ENCODE measurements around the gene FBXL4.

Gene FBXL4

GRCh38 chr6:98932381-98932780 lies 15.4 kb downstream of the FBXL4 start:
- no peak overlapping the region for H3K23ac ChIP-seq (ENCODE audit: low read length in 2 of 2)
- H3K79me1 ChIP-seq (replicated peaks; ENCODE audit: low read length, poor library complexity, severe bottlenecking): peaks cover 13% of the 10 kb centered on the region
- no peak overlapping the region for H3K4ac ChIP-seq (ENCODE audit: low read depth in 1 of 2, low read length in 2 of 2)
- no peaks in the 10 kb centered on the region for H3K9me3 ChIP-seq (ENCODE audit: control insufficient read depth, low read length)
- H3K4me1 ChIP-seq (ENCODE audit: control insufficient read depth, insufficient read depth, low read depth, low read length): no peaks in the 10 kb centered on the region
- no peak for DNase-seq
- no peak overlapping the region for H3K4me2 ChIP-seq (ENCODE audit: low read length, poor library complexity, severe bottlenecking)
- no peak overlapping the region for H3K18ac ChIP-seq (ENCODE audit: low read depth in 1 of 2, low read length in 2 of 2)
- peaks cover 0 to 4% of the 10 kb centered on the region in 2 experiments for H3K36me3 ChIP-seq (ENCODE audit: control insufficient read depth in 1 of 2, insufficient read depth in 2 of 2, low read depth in 1 of 2, low read length in 2 of 2)
- no peak overlapping the region for H2AK5ac ChIP-seq (ENCODE audit: low read length, severe bottlenecking)
- H2BK5ac ChIP-seq (ENCODE audit: low read depth, low read length, poor library complexity, severe bottlenecking): no peak overlapping the region
- H3K27ac ChIP-seq (ENCODE audit: low read length, poor library complexity, severe bottlenecking): no peak overlapping the region
- H2AFZ ChIP-seq (ENCODE audit: low read depth, low read length): no peak overlapping the region
- no peak overlapping the region for H3K9ac ChIP-seq (ENCODE audit: low read length)
- H2BK15ac ChIP-seq (ENCODE audit: low read depth, poor library complexity, severe bottlenecking): no peak overlapping the region
- H2BK12ac ChIP-seq (ENCODE audit: low read length in 2 of 2): no peak overlapping the region
- no peak overlapping the region for H2BK120ac ChIP-seq (ENCODE audit: low read depth, low read length)
- no peak overlapping the region for H4K91ac ChIP-seq (ENCODE audit: low read length)
- no peak overlapping the region for H3K14ac ChIP-seq (ENCODE audit: low read length in 2 of 2)
- no peak overlapping the region for H3K4me3 ChIP-seq (ENCODE audit: insufficient read depth in 1 of 2, low read depth in 1 of 2, low read length in 2 of 2)
- no peak overlapping the region for H4K8ac ChIP-seq (ENCODE audit: low read length)
- WGBS: 93% methylated on average over 6 of the region's 7 CpGs
- H3K27me3 ChIP-seq (ENCODE audit: control insufficient read depth in 1 of 2, insufficient read depth in 1 of 2, low read length in 2 of 2): no peaks in the 10 kb centered on the region

GRCh38 chr6:98931696-98932095 lies 16.1 kb downstream of the FBXL4 start:
- Histone ChIP-seq H3K79me1 (replicated peaks; ENCODE audit: low read length, poor library complexity, severe bottlenecking) (peaks cover 9% of the 10 kb centered on the region), H3K9me3 (ENCODE audit: control insufficient read depth, low read length) (no peaks in the 10 kb centered on the region), H2BK12ac (ENCODE audit: low read length in 2 of 2) (no peak overlapping the region), H3K4ac (ENCODE audit: low read depth in 1 of 2, low read length in 2 of 2) (no peak overlapping the region), H3K36me3 (ENCODE audit: control insufficient read depth in 1 of 2, insufficient read depth in 2 of 2, low read depth in 1 of 2, low read length in 2 of 2) (peaks cover 0 to 9% of the 10 kb centered on the region in 2 experiments), H3K4me1 (ENCODE audit: control insufficient read depth, insufficient read depth, low read depth, low read length) (no peaks in the 10 kb centered on the region), H3K9ac (ENCODE audit: low read length) (no peak overlapping the region), H4K91ac (ENCODE audit: low read length) (no peak overlapping the region), H3K27ac (ENCODE audit: low read length, poor library complexity, severe bottlenecking) (no peak overlapping the region), H2BK5ac (ENCODE audit: low read depth, low read length, poor library complexity, severe bottlenecking) (no peak overlapping the region), H4K8ac (ENCODE audit: low read length) (no peak overlapping the region), H2BK15ac (ENCODE audit: low read depth, poor library complexity, severe bottlenecking) (no peak overlapping the region), H2AFZ (ENCODE audit: low read depth, low read length) (no peak overlapping the region), H3K4me3 (ENCODE audit: insufficient read depth in 1 of 2, low read depth in 1 of 2, low read length in 2 of 2) (no peak overlapping the region), H2BK120ac (ENCODE audit: low read depth, low read length) (no peak overlapping the region), H2AK5ac (ENCODE audit: low read length, severe bottlenecking) (no peak overlapping the region), H3K18ac (ENCODE audit: low read depth in 1 of 2, low read length in 2 of 2) (no peak overlapping the region), H3K14ac (ENCODE audit: low read length in 2 of 2) (no peak overlapping the region), H3K4me2 (ENCODE audit: low read length, poor library complexity, severe bottlenecking) (no peak overlapping the region), H3K23ac (ENCODE audit: low read length in 2 of 2) (no peak overlapping the region), H3K27me3 (ENCODE audit: control insufficient read depth in 1 of 2, insufficient read depth in 1 of 2, low read length in 2 of 2) (no peaks in the 10 kb centered on the region)
- 100% methylated on average over 1 of the region's 3 CpGs for WGBS
- no peak for DNase-seq

DNA sequence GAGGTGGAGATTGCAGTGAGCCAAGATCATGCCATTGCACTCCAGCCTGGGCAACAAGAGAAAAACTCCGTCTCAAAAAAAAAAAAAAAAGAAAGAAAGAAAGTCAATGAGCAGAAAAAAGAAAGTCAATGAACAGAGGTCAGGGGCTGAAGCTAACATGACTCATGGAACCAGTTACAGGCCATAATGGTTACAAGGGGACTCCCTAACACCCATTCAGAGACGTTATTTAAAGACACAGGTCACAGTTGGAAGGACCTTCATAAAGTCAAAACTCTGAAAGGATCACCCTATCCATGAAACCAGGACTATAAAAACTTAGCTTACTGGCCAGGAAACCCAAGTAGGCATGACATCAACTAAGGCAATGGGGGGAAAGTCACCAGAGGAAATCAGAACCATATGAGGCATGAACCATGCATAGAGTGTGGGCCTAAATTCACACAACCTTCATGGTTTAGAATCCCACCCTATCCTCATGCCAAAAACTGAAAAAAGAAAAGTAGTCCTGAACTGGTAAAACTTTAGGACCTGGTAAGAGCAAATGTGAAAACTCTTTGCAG lies 18.2 kb downstream of the FBXL4 start:
- Histone ChIP-seq H2BK12ac (ENCODE audit: low read length in 2 of 2) (no peak overlapping the region), H3K4ac (ENCODE audit: low read depth in 1 of 2, low read length in 2 of 2) (no peak overlapping the region), H4K91ac (ENCODE audit: low read length) (no peak overlapping the region), H3K79me1 (replicated peaks; ENCODE audit: low read length, poor library complexity, severe bottlenecking) (peaks cover 13% of the 10 kb centered on the region), H2BK15ac (ENCODE audit: low read depth, poor library complexity, severe bottlenecking) (no peak overlapping the region), H3K18ac (ENCODE audit: low read depth in 1 of 2, low read length in 2 of 2) (no peak overlapping the region), H3K4me3 (ENCODE audit: insufficient read depth in 1 of 2, low read depth in 1 of 2, low read length in 2 of 2) (no peak overlapping the region), H3K23ac (ENCODE audit: low read length in 2 of 2) (no peak overlapping the region), H3K27me3 (ENCODE audit: control insufficient read depth in 1 of 2, insufficient read depth in 1 of 2, low read length in 2 of 2) (no peaks in the 10 kb centered on the region), H2BK120ac (ENCODE audit: low read depth, low read length) (no peak overlapping the region), H3K4me2 (ENCODE audit: low read length, poor library complexity, severe bottlenecking) (no peak overlapping the region), H3K9ac (ENCODE audit: low read length) (no peak overlapping the region), H2AK5ac (ENCODE audit: low read length, severe bottlenecking) (no peak overlapping the region), H4K8ac (ENCODE audit: low read length) (no peak overlapping the region), H2AFZ (ENCODE audit: low read depth, low read length) (no peak overlapping the region), H3K9me3 (ENCODE audit: control insufficient read depth, low read length) (no peaks in the 10 kb centered on the region), H3K4me1 (ENCODE audit: control insufficient read depth, insufficient read depth, low read depth, low read length) (no peaks in the 10 kb centered on the region), H2BK5ac (ENCODE audit: low read depth, low read length, poor library complexity, severe bottlenecking) (no peak overlapping the region), H3K36me3 (ENCODE audit: control insufficient read depth in 1 of 2, insufficient read depth in 2 of 2, low read depth in 1 of 2, low read length in 2 of 2) (peaks cover 2 to 26% of the 10 kb centered on the region in 2 experiments), H3K27ac (ENCODE audit: low read length, poor library complexity, severe bottlenecking) (no peak overlapping the region), H3K14ac (ENCODE audit: low read length in 2 of 2) (no peak overlapping the region)
- DNase-seq: no peak
- 100% methylated on average over 2 of the region's 2 CpGs for WGBS

- Histone ChIP-seq H3K27ac (ENCODE audit: low read length, poor library complexity, severe bottlenecking) (no peak overlapping the region), H3K4me3 (ENCODE audit: insufficient read depth in 1 of 2, low read depth in 1 of 2, low read length in 2 of 2) (no peak overlapping the region), H3K36me3 (ENCODE audit: control insufficient read depth in 1 of 2, insufficient read depth in 2 of 2, low read depth in 1 of 2, low read length in 2 of 2) (peaks cover 2 to 29% of the 10 kb centered on the region in 2 experiments), H4K91ac (ENCODE audit: low read length) (no peak overlapping the region), H3K79me1 (replicated peaks; ENCODE audit: low read length, poor library complexity, severe bottlenecking) (peaks cover 17% of the 10 kb centered on the region), H3K9me3 (ENCODE audit: control insufficient read depth, low read length) (no peaks in the 10 kb centered on the region), H3K9ac (ENCODE audit: low read length) (no peak overlapping the region), H3K4me1 (ENCODE audit: control insufficient read depth, insufficient read depth, low read depth, low read length) (no peaks in the 10 kb centered on the region), H3K23ac (ENCODE audit: low read length in 2 of 2) (no peak overlapping the region), H2AK5ac (ENCODE audit: low read length, severe bottlenecking) (no peak overlapping the region), H3K4ac (ENCODE audit: low read depth in 1 of 2, low read length in 2 of 2) (no peak overlapping the region), H2BK12ac (ENCODE audit: low read length in 2 of 2) (no peak overlapping the region), H2BK5ac (ENCODE audit: low read depth, low read length, poor library complexity, severe bottlenecking) (no peak overlapping the region), H2BK120ac (ENCODE audit: low read depth, low read length) (no peak overlapping the region), H3K14ac (ENCODE audit: low read length in 2 of 2) (no peak overlapping the region), H2AFZ (ENCODE audit: low read depth, low read length) (no peak overlapping the region), H3K18ac (ENCODE audit: low read depth in 1 of 2, low read length in 2 of 2) (no peak overlapping the region), H2BK15ac (ENCODE audit: low read depth, poor library complexity, severe bottlenecking) (no peak overlapping the region), H3K4me2 (ENCODE audit: low read length, poor library complexity, severe bottlenecking) (no peak overlapping the region), H3K27me3 (ENCODE audit: control insufficient read depth in 1 of 2, insufficient read depth in 1 of 2, low read length in 2 of 2) (no peaks in the 10 kb centered on the region), H4K8ac (ENCODE audit: low read length) (no peak overlapping the region)
- no peak for DNase-seq
- 100% methylated on average over 3 of the region's 3 CpGs for WGBS
Measured at GRCh38 chr6:98928688-98929087, 19.1 kb downstream of the FBXL4 start.
